Smooth muscle cell (in vitro differentiated cells): ENCODE data around the gene KCNH6. TPM values are rescaled to one million over a fixed set of nuclear protein-coding genes. Genes with fewer than 3 reads are reported as not detected.

Source experiments
- DNase-seq: peaks from one replicate; lab custom pipeline; 2025; ENCODE audit not compliant: unreplicated experiment; lab: John Stamatoyannopoulos, UW
- H2AFZ ChIP-seq: fragments of 200-600 bp; sonication (generic); 2 replicates; pipeline ENCODE4 v1.6.0; 2016; ENCODE audit warnings: antibody characterized with exemption, low read depth, mild to moderate bottlenecking
- H3F3A ChIP-seq: fragments of 200-600 bp; sonication (generic); 2 replicates; pipeline ENCODE4 v1.6.0; 2017; ENCODE audit warnings: antibody characterized with exemption, low read depth
- H3K27ac ChIP-seq: fragments of 200-600 bp; sonication (generic); 2 replicates; pipeline ENCODE4 v1.5.1; 2016; ENCODE audit warnings: low read depth, mild to moderate bottlenecking
- H3K27me3 ChIP-seq: fragments of 200-600 bp; sonication (generic); 2 replicates; pipeline ENCODE4 v1.6.1; 2016; ENCODE audit warnings: low read depth, mild to moderate bottlenecking
- H3K36me3 ChIP-seq: fragments of 200-600 bp; sonication (generic); 2 replicates; pipeline ENCODE4 v1.5.1; 2016; ENCODE audit warnings: low read depth
- H3K4me1 ChIP-seq: fragments of 200-600 bp; sonication (generic); 2 replicates; pipeline ENCODE4 v1.5.1; 2016; ENCODE audit warnings: low read depth
- H3K4me2 ChIP-seq: fragments of 200-600 bp; sonication (generic); 2 replicates; pipeline ENCODE4 v1.6.0; 2016; ENCODE audit warnings: mild to moderate bottlenecking
- H3K4me3 ChIP-seq: fragments of 200-600 bp; sonication (generic); 2 replicates; pipeline ENCODE4 v1.5.1; 2016; ENCODE audit warnings: mild to moderate bottlenecking
- H3K79me2 ChIP-seq: fragments of 200-600 bp; sonication (generic); 2 replicates; pipeline ENCODE4 v1.6.0; 2016; ENCODE audit warnings: low read depth, mild to moderate bottlenecking
- H3K9ac ChIP-seq: fragments of 200-600 bp; sonication (generic); 2 replicates; pipeline ENCODE4 v1.6.0; 2016; ENCODE audit warnings: low read depth
- H3K9me3 ChIP-seq: fragments of 200-600 bp; sonication (generic); replicated peaks from 2 replicates; pipeline ENCODE4 v1.5.1; 2016; ENCODE audit warnings: low read depth
- H4K20me1 ChIP-seq: fragments of 200-600 bp; sonication (generic); 2 replicates; pipeline ENCODE4 v1.6.0; 2016; ENCODE audit warnings: low read depth
- CTCF ChIP-seq: fragments of 200-600 bp; sonication (generic); IDR thresholded peaks from 2 replicates; pipeline ENCODE4 v1.5.1; 2017; ENCODE audit warnings: borderline replicate concordance, mild to moderate bottlenecking, antibody characterized with exemption; ENCODE audit not compliant: insufficient read depth, poor library complexity, severe bottlenecking
- WGBS: methylation state at CpG from one replicate; pipeline ENCODE4 v1.1.7; 2016; ENCODE audit warnings: low lambda C conversion rate; 5-methylcytosine and 5-hydroxymethylcytosine counted together
- polyA plus RNA-seq: library from polyadenylated mRNA; unstranded; fragments of >200 nt; fragmentation: Nextera tagmentation; extraction: Ambion mirVana; gene quantifications from 2 replicates; pipeline ENCODE4 v1.2.1, GENCODE V29; 2016
- total RNA-seq: library from RNA; depleted of rRNA; stranded (reverse); fragments of >200 nt; gene quantifications from 2 replicates; pipeline ENCODE4 v1.2.3, GENCODE V29; 2014

Gene KCNH6, protein sequence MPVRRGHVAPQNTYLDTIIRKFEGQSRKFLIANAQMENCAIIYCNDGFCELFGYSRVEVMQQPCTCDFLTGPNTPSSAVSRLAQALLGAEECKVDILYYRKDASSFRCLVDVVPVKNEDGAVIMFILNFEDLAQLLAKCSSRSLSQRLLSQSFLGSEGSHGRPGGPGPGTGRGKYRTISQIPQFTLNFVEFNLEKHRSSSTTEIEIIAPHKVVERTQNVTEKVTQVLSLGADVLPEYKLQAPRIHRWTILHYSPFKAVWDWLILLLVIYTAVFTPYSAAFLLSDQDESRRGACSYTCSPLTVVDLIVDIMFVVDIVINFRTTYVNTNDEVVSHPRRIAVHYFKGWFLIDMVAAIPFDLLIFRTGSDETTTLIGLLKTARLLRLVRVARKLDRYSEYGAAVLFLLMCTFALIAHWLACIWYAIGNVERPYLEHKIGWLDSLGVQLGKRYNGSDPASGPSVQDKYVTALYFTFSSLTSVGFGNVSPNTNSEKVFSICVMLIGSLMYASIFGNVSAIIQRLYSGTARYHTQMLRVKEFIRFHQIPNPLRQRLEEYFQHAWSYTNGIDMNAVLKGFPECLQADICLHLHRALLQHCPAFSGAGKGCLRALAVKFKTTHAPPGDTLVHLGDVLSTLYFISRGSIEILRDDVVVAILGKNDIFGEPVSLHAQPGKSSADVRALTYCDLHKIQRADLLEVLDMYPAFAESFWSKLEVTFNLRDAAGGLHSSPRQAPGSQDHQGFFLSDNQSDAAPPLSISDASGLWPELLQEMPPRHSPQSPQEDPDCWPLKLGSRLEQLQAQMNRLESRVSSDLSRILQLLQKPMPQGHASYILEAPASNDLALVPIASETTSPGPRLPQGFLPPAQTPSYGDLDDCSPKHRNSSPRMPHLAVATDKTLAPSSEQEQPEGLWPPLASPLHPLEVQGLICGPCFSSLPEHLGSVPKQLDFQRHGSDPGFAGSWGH
- total RNA-seq (not detected in 2 replicates), polyA plus RNA-seq (0.48 TPM in 1 of 2 replicates, not detected in the other)

GRCh38 chr17:63523253-63523855, at the start of gene KCNH6:
Gene KCNH6, plus strand, starts transcription at chr17:63523358. Its CDS starts 56 bp downstream, at chr17:63523414.
- H3K4me3 ChIP-seq: peak within 1 kb of the TSS; percentile 36
- no peaks in the 10 kb centered on the region for H3K79me2 ChIP-seq
- H3K9ac ChIP-seq: no peak within 1 kb of the TSS
- no peaks in the 10 kb centered on the region for H3K4me1 ChIP-seq
- peaks cover 22% of the 10 kb centered on the region for H3K27me3 ChIP-seq
- 16% methylated on average over 20 of the region's 38 CpGs for WGBS
- no peak for DNase-seq
- H3K4me2 ChIP-seq: peak within 1 kb of the TSS; percentile 83
- no peak within 1 kb of the TSS for H2AFZ ChIP-seq
- no peak for TF ChIP-seq CTCF
- H3F3A ChIP-seq: no peaks in the 10 kb centered on the region
- no peaks in the 10 kb centered on the region for H4K20me1 ChIP-seq
- no peaks in the 10 kb centered on the region for H3K9me3 ChIP-seq
- no peak within 1 kb of the TSS for H3K27ac ChIP-seq
- no peaks in the 10 kb centered on the region for H3K36me3 ChIP-seq

GRCh38 chr17:63474174-63474573, 49.0 kb upstream of the KCNH6 start:
- H3K4me3 ChIP-seq: no peak overlapping the region
- no peak for DNase-seq

More at GRCh38 chr17:63474174-63474573, 49.0 kb upstream of the KCNH6 start:
- no peaks in the 10 kb centered on the region for H3K27me3 ChIP-seq
- H3K79me2 ChIP-seq: no peaks in the 10 kb centered on the region
- H3K36me3 ChIP-seq: no peaks in the 10 kb centered on the region
- peaks cover 4% of the 10 kb centered on the region for H3F3A ChIP-seq
- 76% methylated on average over 3 of the region's 3 CpGs for WGBS
- H3K4me2 ChIP-seq: no peak overlapping the region
- H2AFZ ChIP-seq: no peak overlapping the region
- TF ChIP-seq CTCF: no peak
- H3K27ac ChIP-seq: no peak overlapping the region
- H3K9me3 ChIP-seq: no peaks in the 10 kb centered on the region
- H3K9ac ChIP-seq: no peak overlapping the region
- H4K20me1 ChIP-seq: no peaks in the 10 kb centered on the region
- H3K4me1 ChIP-seq: peaks cover 7% of the 10 kb centered on the region
